Osteoblast (primary cell): ENCODE measurements around the gene SMARCA2. TPM values are rescaled to one million over a fixed set of nuclear protein-coding genes. Genes with fewer than 3 reads are reported as not detected.

Experiments used
- DNase-seq: peaks from one replicate; pipeline ENCODE4 v3.0.0; 2011; ENCODE audit warnings: low spot score, mixed read lengths; ENCODE audit not compliant: insufficient read length; ENCODE audit errors: missing footprints
- H2AFZ ChIP-seq: 2 replicates; pipeline ENCODE4 v1.6.0; 2011; ENCODE audit warnings: mild to moderate bottlenecking, low read length
- H3K27ac ChIP-seq: 2 replicates; pipeline ENCODE4 v1.5.1; 2011; ENCODE audit warnings: mild to moderate bottlenecking, low read depth, low read length, moderate library complexity
- H3K27me3 ChIP-seq: 2 replicates; pipeline ENCODE4 v1.6.0; 2012; ENCODE audit warnings: mild to moderate bottlenecking, control low read depth, inconsistent platforms, low read length, moderate library complexity; ENCODE audit not compliant: insufficient read depth
- H3K36me3 ChIP-seq: 2 replicates; pipeline ENCODE4 v1.5.1; 2011; ENCODE audit warnings: mild to moderate bottlenecking, low read length, control low read depth, moderate library complexity; ENCODE audit not compliant: insufficient read depth
- H3K4me1 ChIP-seq: 2 replicates; pipeline ENCODE4 v1.5.1; 2011; ENCODE audit warnings: mild to moderate bottlenecking, low read length, control low read depth, moderate library complexity; ENCODE audit not compliant: insufficient read depth
- H3K4me2 ChIP-seq: 2 replicates; pipeline ENCODE4 v1.6.0; 2011; ENCODE audit warnings: mild to moderate bottlenecking, low read length; ENCODE audit not compliant: insufficient read depth
- H3K4me3 ChIP-seq: fragments of 200-600 bp; sonication (generic); 3 replicates; pipeline ENCODE4 v1.5.1; 2012; ENCODE audit warnings: mild to moderate bottlenecking, low read length, inconsistent platforms; ENCODE audit not compliant: insufficient read depth
- H3K79me2 ChIP-seq: 2 replicates; pipeline ENCODE4 v1.6.0; 2012; ENCODE audit warnings: mild to moderate bottlenecking, low read length, control low read depth, inconsistent platforms; ENCODE audit not compliant: insufficient read depth
- H3K9me3 ChIP-seq: 2 replicates; pipeline ENCODE4 v1.5.1; 2011; ENCODE audit warnings: low read depth, low read length, control low read depth
- H4K20me1 ChIP-seq: 2 replicates; pipeline ENCODE4 v1.6.0; 2012; ENCODE audit warnings: mild to moderate bottlenecking, low read length, control low read depth; ENCODE audit not compliant: insufficient read depth
- total RNA-seq: library from RNA; depleted of rRNA; stranded (reverse); fragments of >200 nt; gene quantifications from 2 replicates; pipeline ENCODE4 v1.2.3, GENCODE V29; 2012
- TF ChIP-seq, protein P1 (sequence below): IDR thresholded peaks from 2 replicates; pipeline ENCODE4 v1.5.1; 2011; ENCODE audit warnings: mild to moderate bottlenecking, low read depth, low read length, moderate library complexity; ENCODE audit errors: extremely low read depth

SMARCA2 gene
- total RNA-seq, 1 donor = 101 TPM

DNA sequence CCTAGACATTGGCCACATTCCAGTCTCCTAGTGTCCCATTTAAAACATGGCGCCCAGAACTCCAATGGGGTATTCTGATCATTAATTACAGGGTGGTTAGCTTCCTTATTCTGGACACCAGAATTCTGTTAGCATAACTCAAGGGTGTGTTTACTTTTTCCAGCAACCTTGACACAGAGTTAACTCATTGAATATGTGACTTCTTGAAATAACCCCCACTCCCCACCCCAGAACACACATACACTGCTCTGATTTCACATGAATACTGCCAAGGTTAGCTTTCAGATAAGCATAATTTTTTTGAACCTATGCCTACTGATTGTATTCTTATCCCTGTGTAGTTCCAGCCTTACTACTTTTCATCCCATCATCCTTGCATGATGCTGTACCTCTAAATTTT, 151.1 kb downstream of the SMARCA2 start:
- no peaks in the 10 kb centered on the region for H3K27me3 ChIP-seq
- no peaks in the 10 kb centered on the region for H3K9me3 ChIP-seq
- no peak overlapping the region for H3K4me2 ChIP-seq
- no peak overlapping the region for H2AFZ ChIP-seq
- no peak overlapping the region for H3K4me3 ChIP-seq
- H3K4me1 ChIP-seq = no peaks in the 10 kb centered on the region
- no peak overlapping the region for H3K27ac ChIP-seq
- H3K36me3 ChIP-seq = peaks cover 13% of the 10 kb centered on the region
- TF ChIP-seq, protein P1, sequence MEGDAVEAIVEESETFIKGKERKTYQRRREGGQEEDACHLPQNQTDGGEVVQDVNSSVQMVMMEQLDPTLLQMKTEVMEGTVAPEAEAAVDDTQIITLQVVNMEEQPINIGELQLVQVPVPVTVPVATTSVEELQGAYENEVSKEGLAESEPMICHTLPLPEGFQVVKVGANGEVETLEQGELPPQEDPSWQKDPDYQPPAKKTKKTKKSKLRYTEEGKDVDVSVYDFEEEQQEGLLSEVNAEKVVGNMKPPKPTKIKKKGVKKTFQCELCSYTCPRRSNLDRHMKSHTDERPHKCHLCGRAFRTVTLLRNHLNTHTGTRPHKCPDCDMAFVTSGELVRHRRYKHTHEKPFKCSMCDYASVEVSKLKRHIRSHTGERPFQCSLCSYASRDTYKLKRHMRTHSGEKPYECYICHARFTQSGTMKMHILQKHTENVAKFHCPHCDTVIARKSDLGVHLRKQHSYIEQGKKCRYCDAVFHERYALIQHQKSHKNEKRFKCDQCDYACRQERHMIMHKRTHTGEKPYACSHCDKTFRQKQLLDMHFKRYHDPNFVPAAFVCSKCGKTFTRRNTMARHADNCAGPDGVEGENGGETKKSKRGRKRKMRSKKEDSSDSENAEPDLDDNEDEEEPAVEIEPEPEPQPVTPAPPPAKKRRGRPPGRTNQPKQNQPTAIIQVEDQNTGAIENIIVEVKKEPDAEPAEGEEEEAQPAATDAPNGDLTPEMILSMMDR = no peak
- H3K79me2 ChIP-seq = peaks cover 3% of the 10 kb centered on the region
- no peaks in the 10 kb centered on the region for H4K20me1 ChIP-seq
- DNase-seq = no peak

DNA sequence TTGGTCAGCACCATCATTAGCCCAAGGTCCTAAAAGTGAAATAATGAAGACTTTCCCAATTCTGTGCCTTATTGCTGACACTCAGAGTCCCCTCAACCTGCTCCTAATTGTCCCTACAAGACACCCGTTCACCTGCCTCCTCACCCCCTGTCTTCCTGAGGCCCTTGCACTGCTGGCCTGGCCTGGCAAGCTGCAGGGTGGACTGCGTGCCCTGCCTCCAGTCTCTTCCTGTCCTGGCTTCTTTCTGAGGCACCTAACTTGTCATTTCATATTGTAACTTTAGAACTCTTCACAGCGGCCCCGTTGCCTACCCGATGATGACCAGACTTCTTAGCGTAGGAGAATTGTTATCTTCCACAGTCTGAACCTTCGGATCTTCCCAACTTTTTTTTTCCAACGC, 153.9 kb downstream of the SMARCA2 start:
- no peak overlapping the region for H3K4me2 ChIP-seq
- H3K4me3 ChIP-seq = no peak overlapping the region
- TF ChIP-seq, protein P1 = no peak

DNA sequence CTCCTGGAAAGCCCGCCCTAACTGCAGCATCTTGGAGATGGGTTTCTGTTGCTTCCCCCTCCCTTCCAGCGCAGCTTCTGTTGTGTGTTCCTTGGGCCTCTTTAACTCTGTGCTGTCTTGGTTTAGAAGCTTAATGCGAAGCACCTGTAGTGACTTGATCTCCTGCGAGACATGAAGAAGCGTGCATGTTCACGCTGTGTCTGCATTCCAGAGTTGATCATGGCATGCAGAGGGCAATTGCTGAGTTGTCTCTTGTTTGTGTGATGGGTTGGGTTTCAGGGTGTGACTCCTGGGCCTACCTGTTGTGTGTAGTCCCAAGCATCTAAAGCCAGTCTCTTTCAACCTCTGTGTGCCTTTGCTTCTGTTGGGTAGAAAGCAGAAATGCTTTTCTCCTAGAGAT, 155.6 kb downstream of the SMARCA2 start:
- H3K9me3 ChIP-seq = no peaks in the 10 kb centered on the region
- no peak for DNase-seq
- no peak overlapping the region for H3K27ac ChIP-seq
- H2AFZ ChIP-seq = no peak overlapping the region
- H3K4me3 ChIP-seq = no peak overlapping the region
- no peaks in the 10 kb centered on the region for H4K20me1 ChIP-seq
- no peaks in the 10 kb centered on the region for H3K4me1 ChIP-seq
- H3K36me3 ChIP-seq = peaks cover 7% of the 10 kb centered on the region
- H3K4me2 ChIP-seq = no peak overlapping the region
- TF ChIP-seq, protein P1 = no peak
- no peaks in the 10 kb centered on the region for H3K27me3 ChIP-seq
- H3K79me2 ChIP-seq = no peaks in the 10 kb centered on the region

More for the DNA sequence above, 153.9 kb downstream of the SMARCA2 start:
- Histone ChIP-seq H3K27ac (no peak overlapping the region), H3K79me2 (peaks cover 1% of the 10 kb centered on the region), H2AFZ (no peak overlapping the region), H3K36me3 (peaks cover 7% of the 10 kb centered on the region), H3K4me1 (no peaks in the 10 kb centered on the region), H4K20me1 (no peaks in the 10 kb centered on the region), H3K9me3 (no peaks in the 10 kb centered on the region), H3K27me3 (no peaks in the 10 kb centered on the region)
- DNase-seq = no peak

DNA sequence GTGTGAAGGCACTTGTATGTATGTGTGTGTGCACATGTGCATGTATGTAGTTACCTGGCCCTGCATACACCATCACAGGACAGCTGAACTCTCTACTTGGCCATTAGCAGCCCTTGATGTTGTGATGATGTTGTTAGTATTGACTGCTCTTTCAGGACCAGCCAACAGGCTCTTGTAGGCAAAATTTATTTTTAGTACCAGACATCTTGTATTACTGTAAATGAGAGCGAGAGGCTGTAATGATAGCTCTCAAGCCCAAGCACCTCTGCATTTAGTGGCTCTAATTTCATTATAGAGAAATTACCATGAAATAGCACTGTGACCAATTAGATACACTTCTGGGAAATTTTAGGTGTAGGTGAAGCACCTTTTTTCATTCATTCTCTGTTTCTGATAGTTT, 158.0 kb downstream of the SMARCA2 start:
- Histone ChIP-seq H3K36me3 (peaks cover 6% of the 10 kb centered on the region), H3K79me2 (no peaks in the 10 kb centered on the region), H3K4me1 (no peaks in the 10 kb centered on the region), H3K4me3 (no peak overlapping the region), H3K27ac (no peak overlapping the region), H3K27me3 (no peaks in the 10 kb centered on the region), H4K20me1 (no peaks in the 10 kb centered on the region), H3K4me2 (no peak overlapping the region), H3K9me3 (no peaks in the 10 kb centered on the region), H2AFZ (no peak overlapping the region)
- TF ChIP-seq, protein P1 = no peak
- DNase-seq = no peak
